ENCODE results near the gene SLC4A1AP.

DNA sequence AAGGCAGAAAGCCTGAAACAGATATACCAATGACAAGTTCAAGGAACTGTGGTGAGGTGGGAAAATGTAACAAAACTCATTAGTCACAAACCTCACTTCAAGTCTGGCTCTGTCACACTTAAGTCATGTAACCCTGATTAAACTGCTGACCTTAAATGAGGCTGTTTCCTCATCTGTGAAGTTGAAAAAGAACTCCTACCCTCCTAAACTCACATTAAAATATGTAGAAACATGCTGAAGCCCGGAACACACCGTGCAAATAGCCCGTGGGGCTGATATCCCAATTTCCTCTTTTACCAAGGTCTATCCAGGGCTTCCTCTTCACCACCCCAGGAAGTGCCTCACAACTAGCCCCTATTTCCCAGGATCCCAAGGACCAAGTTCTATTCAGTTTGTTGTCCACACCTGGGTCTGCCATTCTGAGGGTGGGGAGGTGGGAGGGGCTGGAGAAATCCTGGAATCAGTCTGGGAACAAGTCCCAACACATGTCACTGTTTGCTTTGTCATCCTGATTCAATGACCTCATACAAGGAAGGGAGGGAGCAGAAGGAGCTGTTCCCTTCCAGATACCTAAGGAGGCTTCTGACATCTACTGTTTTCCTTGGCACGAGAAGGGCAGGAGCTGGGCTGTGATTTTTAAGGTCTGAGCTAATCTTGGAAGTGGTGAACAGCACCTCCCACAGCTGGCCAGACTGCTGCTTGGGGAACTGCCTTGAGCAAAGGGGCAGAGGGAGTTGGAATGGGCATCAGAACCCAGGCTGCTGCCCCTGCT, 42.3 kb downstream of the SLC4A1AP start:
- TF ChIP-seq, protein P1, sequence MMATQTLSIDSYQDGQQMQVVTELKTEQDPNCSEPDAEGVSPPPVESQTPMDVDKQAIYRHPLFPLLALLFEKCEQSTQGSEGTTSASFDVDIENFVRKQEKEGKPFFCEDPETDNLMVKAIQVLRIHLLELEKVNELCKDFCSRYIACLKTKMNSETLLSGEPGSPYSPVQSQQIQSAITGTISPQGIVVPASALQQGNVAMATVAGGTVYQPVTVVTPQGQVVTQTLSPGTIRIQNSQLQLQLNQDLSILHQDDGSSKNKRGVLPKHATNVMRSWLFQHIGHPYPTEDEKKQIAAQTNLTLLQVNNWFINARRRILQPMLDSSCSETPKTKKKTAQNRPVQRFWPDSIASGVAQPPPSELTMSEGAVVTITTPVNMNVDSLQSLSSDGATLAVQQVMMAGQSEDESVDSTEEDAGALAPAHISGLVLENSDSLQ (IDR thresholded peaks at IDR 0.05): no peak
- no peak for TF ChIP-seq FOXM1 (IDR thresholded peaks at IDR 0.05; ENCODE audit: borderline replicate concordance)
- TF ChIP-seq ARNT (IDR thresholded peaks at IDR 0.05): no peak
- no peak for TF ChIP-seq FOXK2 (IDR thresholded peaks at IDR 0.05)
- TF ChIP-seq HDGF (IDR thresholded peaks at IDR 0.05; ENCODE audit: borderline replicate concordance): no peak
- no peak for TF ChIP-seq NFRKB (IDR thresholded peaks at IDR 0.05)
- TF ChIP-seq SP1 (IDR thresholded peaks at IDR 0.05): no peak
- no peak for TF ChIP-seq ZNF384 (IDR thresholded peaks at IDR 0.05)
